GM12874 (cell line): ENCODE results near the gene TBC1D25.

Source experiments
- TF ChIP-seq, protein P1 (sequence below): IDR thresholded peaks from 2 replicates; pipeline ENCODE4 v1.5.1; 2011; ENCODE audit warnings: low read depth, mild to moderate bottlenecking, control low read depth, low read length, moderate library complexity; ENCODE audit not compliant: insufficient read depth

Gene TBC1D25

DNA sequence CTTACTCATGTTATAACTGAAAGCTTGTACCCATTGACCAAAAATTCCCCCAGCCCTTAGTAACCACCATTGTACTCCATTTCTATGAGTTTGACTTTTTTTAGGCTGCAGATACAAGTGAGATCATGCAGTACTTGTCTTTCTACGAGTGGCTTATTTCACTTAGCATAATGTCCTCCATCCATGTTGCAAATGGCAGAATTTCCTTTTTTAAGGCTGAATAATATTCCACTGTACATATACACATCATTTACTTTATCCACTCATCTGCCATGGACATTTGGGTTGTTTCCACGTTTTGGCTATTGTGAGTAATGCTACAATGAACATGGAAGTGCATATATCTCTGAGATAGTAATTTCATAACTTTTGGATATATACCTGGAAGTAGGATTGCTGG, 45.2 kb downstream of the TBC1D25 start:
- TF ChIP-seq, protein P1, sequence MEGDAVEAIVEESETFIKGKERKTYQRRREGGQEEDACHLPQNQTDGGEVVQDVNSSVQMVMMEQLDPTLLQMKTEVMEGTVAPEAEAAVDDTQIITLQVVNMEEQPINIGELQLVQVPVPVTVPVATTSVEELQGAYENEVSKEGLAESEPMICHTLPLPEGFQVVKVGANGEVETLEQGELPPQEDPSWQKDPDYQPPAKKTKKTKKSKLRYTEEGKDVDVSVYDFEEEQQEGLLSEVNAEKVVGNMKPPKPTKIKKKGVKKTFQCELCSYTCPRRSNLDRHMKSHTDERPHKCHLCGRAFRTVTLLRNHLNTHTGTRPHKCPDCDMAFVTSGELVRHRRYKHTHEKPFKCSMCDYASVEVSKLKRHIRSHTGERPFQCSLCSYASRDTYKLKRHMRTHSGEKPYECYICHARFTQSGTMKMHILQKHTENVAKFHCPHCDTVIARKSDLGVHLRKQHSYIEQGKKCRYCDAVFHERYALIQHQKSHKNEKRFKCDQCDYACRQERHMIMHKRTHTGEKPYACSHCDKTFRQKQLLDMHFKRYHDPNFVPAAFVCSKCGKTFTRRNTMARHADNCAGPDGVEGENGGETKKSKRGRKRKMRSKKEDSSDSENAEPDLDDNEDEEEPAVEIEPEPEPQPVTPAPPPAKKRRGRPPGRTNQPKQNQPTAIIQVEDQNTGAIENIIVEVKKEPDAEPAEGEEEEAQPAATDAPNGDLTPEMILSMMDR = no peak

DNA sequence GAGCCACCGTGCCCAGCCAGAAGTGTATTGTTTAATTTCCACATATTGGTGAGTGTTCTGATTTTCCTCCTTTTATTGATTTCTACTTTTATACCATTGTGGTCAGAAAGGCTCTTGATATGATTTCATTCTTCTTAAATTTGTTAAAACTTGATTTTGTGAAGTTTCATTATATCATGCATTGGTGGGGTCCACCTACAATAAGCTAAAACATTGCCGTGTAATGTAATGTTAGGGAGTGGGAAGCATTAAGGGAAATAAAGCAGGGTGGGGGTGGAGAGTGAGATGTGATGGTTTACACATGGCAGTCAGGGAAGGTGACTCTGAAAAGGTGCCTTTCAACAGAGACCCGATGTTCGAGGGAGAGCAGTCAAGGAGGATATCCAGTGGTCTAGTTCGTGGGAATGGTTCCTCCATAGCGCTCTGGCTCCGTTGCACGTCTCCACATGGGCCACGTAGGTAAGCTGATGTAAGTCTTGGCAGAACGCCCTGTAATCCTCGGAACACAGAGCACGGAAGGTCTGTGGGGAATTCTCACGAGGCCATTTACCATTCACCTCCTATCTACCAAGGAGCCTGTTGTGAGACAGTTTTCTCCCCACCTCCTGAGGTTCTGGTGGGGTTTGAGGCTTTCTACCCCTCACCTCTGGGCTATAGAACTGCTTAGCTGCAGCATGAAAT, 50.1 kb downstream of the TBC1D25 start:
- TF ChIP-seq, protein P1 = no peak

DNA sequence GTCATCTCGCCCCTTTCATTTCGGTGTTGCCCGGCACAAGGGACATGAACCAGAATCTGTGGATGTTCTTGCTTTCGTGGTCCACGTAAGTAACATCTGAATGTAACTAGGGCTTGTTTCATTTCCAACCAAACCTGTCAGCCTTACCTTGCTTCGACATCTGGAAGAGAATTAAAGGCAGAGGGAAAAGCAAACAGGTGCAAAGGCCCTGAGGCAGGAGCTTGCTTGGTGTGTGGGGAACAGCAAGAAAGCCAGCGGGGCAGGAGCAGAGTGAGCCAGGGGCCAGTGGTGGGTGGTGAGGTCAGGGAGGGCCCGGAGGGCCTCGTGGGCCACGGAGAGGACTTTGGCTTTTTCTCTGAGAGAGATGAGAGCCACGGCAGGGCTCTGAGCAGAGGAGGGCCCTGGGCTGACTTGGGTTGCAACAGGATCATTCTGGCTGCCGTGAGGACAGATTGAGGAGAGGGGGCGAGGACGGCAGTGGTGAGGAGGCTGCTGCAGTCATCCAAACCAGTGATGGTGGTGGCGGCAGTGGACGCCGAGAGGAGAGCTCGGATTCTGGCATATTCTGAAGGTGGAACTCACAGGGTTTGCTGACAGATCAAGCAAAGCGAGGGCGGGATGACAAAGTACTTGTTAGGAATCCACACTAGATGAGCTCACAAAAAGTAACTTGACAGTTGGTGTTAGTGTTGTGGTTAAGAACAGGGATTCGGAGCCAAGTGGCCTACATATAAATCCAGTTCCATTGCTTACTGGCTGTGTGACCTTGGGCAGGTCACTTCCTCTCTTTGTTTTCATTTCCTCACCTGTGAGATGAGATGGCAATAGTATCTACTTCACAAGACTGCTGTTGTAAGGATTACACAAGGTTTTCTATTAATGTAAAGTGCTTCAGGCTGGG, 50.9 kb downstream of the TBC1D25 start:
- TF ChIP-seq, protein P1 = no peak

DNA sequence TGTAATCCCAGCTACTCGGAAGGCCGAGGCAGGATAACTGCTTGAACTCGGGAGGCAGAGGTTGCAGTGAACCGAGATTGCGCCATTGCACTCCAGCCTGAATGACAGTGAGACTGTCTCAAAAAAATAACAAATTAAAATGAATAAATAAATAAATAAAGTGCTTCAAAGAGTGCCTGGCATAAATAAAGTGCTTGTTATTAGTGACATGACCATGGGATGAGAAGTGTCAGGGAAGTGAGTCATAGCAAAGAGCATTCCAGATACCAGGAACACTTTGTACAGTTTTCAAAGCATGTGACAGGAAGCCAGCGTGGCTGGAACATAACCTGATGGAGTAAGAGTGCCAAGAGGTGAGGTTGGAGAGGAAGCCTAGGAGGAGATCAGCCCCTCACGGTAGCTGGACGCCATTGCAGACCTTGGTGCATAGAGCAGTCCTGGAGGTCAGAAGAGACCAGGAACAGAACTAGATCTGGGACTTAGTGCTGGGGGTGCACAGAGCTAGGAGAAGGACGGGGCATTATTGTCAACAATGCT, 51.8 kb downstream of the TBC1D25 start:
- TF ChIP-seq, protein P1 = no peak

DNA sequence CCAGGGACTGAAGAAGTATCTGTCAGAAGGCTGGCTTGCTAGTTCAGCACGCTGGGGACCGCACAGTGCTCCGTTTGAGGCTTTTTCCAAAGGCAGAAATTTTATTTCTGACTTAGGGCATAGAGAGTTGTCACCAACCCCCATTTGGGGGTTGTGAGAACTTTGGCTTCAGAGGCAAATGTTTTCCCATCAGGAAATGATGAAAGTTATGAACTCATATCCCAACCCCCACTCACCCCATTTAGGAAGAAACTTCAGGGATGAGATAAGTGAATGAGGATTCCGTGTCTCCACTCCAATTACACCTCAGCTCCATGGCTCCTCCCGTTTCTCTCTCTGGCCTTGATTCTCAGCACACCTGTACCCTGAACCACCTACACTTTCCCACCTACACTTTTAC, 53.5 kb downstream of the TBC1D25 start:
- TF ChIP-seq, protein P1 = no peak

DNA sequence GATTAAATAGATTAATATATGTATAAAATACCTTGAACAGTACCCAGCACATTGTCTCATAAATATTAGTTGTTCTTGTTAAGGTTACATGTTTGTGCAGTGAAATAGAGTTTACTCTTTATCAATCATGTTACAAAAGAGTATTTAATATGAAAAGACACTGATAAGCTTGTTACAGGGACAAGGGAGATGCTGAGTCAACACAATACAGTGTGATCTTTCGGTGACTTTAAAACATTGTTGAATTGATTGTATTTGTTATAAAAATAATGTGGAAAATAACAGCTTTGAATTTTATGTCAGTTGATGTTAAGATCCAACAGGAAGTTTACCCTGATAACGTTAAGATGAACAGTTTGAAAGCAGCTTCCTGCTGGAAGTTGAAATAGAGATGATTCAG, 56.4 kb downstream of the TBC1D25 start:
- TF ChIP-seq, protein P1 = no peak
